Measurements from ENCODE around the gene GSTK1. TPM values are rescaled to one million over a fixed set of nuclear protein-coding genes. Genes with fewer than 3 reads are reported as not detected.

GSTK1 gene
- total and polyA plus RNA-seq, 2 experiments from 2014 or later, result 224 to 243 TPM

- no peak overlapping the region for H3K4me3 ChIP-seq
- no peak overlapping the region for H3K27ac ChIP-seq
- H3K9me3 ChIP-seq (ENCODE audit: low read depth), result no peaks in the 10 kb centered on the region
- TF ChIP-seq, protein P1, sequence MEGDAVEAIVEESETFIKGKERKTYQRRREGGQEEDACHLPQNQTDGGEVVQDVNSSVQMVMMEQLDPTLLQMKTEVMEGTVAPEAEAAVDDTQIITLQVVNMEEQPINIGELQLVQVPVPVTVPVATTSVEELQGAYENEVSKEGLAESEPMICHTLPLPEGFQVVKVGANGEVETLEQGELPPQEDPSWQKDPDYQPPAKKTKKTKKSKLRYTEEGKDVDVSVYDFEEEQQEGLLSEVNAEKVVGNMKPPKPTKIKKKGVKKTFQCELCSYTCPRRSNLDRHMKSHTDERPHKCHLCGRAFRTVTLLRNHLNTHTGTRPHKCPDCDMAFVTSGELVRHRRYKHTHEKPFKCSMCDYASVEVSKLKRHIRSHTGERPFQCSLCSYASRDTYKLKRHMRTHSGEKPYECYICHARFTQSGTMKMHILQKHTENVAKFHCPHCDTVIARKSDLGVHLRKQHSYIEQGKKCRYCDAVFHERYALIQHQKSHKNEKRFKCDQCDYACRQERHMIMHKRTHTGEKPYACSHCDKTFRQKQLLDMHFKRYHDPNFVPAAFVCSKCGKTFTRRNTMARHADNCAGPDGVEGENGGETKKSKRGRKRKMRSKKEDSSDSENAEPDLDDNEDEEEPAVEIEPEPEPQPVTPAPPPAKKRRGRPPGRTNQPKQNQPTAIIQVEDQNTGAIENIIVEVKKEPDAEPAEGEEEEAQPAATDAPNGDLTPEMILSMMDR (IDR thresholded peaks at IDR 0.05; ENCODE audit: poor library complexity), result no peak
- TF ChIP-seq EZH2 (IDR thresholded peaks at IDR 0.05; ENCODE audit: borderline replicate concordance), result no peak
- no peak for TF ChIP-seq EZH2phosphoT487 (IDR thresholded peaks at IDR 0.05; ENCODE audit: low read depth, severe bottlenecking, unreplicated experiment)
- no peaks in the 10 kb centered on the region for H3K36me3 ChIP-seq (replicated peaks; ENCODE audit: insufficient read depth, low read depth)
- WGBS (ENCODE audit: low lambda C conversion rate, missing lambda C conversion rate), result 100% methylated on average over 2 of the region's 2 CpGs
- no peaks in the 10 kb centered on the region for H4K20me1 ChIP-seq (ENCODE audit: insufficient read depth, poor library complexity, severe bottlenecking)
- no peak overlapping the region for H3K4me2 ChIP-seq
- DNase-seq (ENCODE audit: low spot score), result no peak
- no peaks in the 10 kb centered on the region for H3K9me2 ChIP-seq (replicated peaks; ENCODE audit: insufficient read depth)
- H3K4me1 ChIP-seq (ENCODE audit: insufficient read depth), result no peaks in the 10 kb centered on the region
- H3K79me2 ChIP-seq, result no peaks in the 10 kb centered on the region
- no peak overlapping the region for H2AFZ ChIP-seq
- H3K27me3 ChIP-seq, result no peaks in the 10 kb centered on the region
These were observed 9.6 kb downstream of the GSTK1 start for GRCh38 chr7:143272871-143273270.

DNA sequence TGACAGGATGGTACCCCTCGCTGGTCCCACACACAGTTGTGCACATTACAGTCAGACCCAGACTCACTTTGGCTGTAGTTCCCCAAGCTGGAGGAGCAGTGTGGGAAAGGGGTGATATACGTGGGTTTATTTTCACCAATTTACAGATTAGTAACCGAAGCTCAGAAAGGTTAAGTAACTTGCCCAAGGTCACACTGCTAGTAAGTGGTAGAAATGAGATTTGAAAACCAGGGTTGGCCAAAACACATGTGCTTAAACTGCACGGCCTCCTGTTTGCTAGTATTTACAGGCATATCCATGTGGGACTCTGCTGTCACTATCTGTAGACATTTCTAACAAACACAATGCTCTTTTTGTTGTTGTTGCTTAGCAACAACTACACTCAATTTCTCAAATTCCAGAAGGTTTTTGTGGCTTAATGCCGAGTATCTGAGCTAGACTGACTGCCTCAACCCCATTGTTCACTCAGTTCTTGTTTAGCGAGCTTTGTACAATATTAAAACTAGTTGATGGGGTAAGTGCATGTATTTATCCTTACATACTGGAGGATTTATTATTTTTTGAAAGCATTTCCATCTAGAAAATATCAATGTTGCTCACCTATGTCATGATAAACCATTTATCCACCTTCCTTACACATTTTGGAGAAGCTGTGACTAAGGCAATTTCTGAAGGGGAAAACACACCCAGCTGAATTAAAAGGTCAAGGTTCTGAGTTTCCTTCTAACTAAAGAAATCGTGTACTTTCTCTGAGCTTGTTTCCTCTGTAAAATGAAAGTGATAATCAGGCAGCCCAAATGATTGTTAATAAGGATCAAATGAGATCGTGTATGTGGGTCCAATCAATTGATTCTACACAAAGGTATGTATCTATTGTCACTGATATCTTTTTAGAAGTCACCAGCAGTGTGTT lies 16.2 kb downstream of the GSTK1 start:
- TF ChIP-seq, protein P1 (IDR thresholded peaks at IDR 0.05; ENCODE audit: poor library complexity), result no peak
- TF ChIP-seq EZH2phosphoT487 (IDR thresholded peaks at IDR 0.05; ENCODE audit: low read depth, severe bottlenecking, unreplicated experiment) (no peak), EZH2 (IDR thresholded peaks at IDR 0.05; ENCODE audit: borderline replicate concordance) (no peak)
- Histone ChIP-seq H3K4me3 (no peak overlapping the region), H3K9me2 (replicated peaks; ENCODE audit: insufficient read depth) (no peaks in the 10 kb centered on the region), H3K27me3 (no peaks in the 10 kb centered on the region), H3K36me3 (replicated peaks; ENCODE audit: insufficient read depth, low read depth) (no peaks in the 10 kb centered on the region), H2AFZ (peak overlapping the region; percentile 12), H3K4me2 (peak overlapping the region; percentile 43), H3K27ac (peak overlapping the region; percentile 32), H4K20me1 (ENCODE audit: insufficient read depth, poor library complexity, severe bottlenecking) (no peaks in the 10 kb centered on the region), H3K79me2 (no peaks in the 10 kb centered on the region), H3K4me1 (ENCODE audit: insufficient read depth) (peaks cover 7% of the 10 kb centered on the region), H3K9me3 (ENCODE audit: low read depth) (no peaks in the 10 kb centered on the region)
- 53% methylated on average over 8 of the region's 8 CpGs for WGBS (ENCODE audit: low lambda C conversion rate, missing lambda C conversion rate)
- DNase-seq (ENCODE audit: low spot score), result peak; percentile 43

DNA sequence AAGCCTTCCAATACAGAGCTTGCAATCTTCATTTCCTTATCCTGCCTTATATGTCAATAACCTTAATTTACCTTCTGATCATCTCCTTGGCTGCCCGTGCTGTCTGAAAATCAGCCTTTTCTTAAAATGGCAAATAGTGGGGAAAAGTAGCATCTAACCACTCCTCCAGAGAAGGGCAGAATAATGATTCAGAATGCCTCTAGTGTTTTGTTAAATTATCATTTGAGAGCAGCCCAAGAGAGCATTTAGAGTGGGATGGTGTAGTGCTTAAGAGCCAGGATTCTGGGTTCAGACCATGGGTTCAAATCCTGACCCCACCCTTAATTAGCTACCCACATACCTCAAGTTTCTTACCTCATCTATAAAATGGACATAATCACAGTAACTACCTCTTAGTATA lies 16.9 kb downstream of the GSTK1 start:
- H3K9me2 ChIP-seq (replicated peaks; ENCODE audit: insufficient read depth), result no peaks in the 10 kb centered on the region
- DNase-seq (ENCODE audit: low spot score), result no peak
- H3K36me3 ChIP-seq (replicated peaks; ENCODE audit: insufficient read depth, low read depth), result no peaks in the 10 kb centered on the region
- no peak for TF ChIP-seq EZH2 (IDR thresholded peaks at IDR 0.05; ENCODE audit: borderline replicate concordance)
- TF ChIP-seq, protein P1 (IDR thresholded peaks at IDR 0.05; ENCODE audit: poor library complexity), result no peak
- no peak for TF ChIP-seq EZH2phosphoT487 (IDR thresholded peaks at IDR 0.05; ENCODE audit: low read depth, severe bottlenecking, unreplicated experiment)
- no peaks in the 10 kb centered on the region for H3K79me2 ChIP-seq
- 67% methylated on average over 1 of the region's 1 CpG for WGBS (ENCODE audit: low lambda C conversion rate, missing lambda C conversion rate)
- H3K4me3 ChIP-seq, result no peak overlapping the region
- H3K4me1 ChIP-seq (ENCODE audit: insufficient read depth), result peaks cover 7% of the 10 kb centered on the region
- H3K27me3 ChIP-seq, result no peaks in the 10 kb centered on the region
- no peaks in the 10 kb centered on the region for H4K20me1 ChIP-seq (ENCODE audit: insufficient read depth, poor library complexity, severe bottlenecking)
- H3K4me2 ChIP-seq, result no peak overlapping the region
- H3K27ac ChIP-seq, result peak overlapping the region; percentile 32
- H2AFZ ChIP-seq, result peak overlapping the region; percentile 12
- no peaks in the 10 kb centered on the region for H3K9me3 ChIP-seq (ENCODE audit: low read depth)

Data from hepatocyte (in vitro differentiated cells).